8988T (cell line): ENCODE results near the gene WDR49.
"Not testable (repeated sequence)": the region's sequence is repeated elsewhere in the genome, so short reads cannot be mapped to it uniquely, and the experiment has no call there.

Experiments
- DNase-seq: peaks from one replicate; pipeline ENCODE4 v3.0.0; 2011

WDR49 gene

GRCh38 chr3:167653760-167654159, at the start of gene WDR49:
Gene WDR49, minus strand, starts transcription at chr3:167653942. Its CDS starts 517 bp downstream, at chr3:167653425.
- no peak for DNase-seq

- DNase-seq = no peak
These were observed 47.2 kb upstream of the WDR49 start for GRCh38 chr3:167700926-167701325.

- DNase-seq = no peak
These were observed 46.3 kb upstream of the WDR49 start for GRCh38 chr3:167700046-167700445.

- no peak for DNase-seq
These were observed 40.4 kb upstream of the WDR49 start for GRCh38 chr3:167694121-167694520.

GRCh38 chr3:167691366-167691765, 37.6 kb upstream of the WDR49 start:
- no peak for DNase-seq

GRCh38 chr3:167684388-167684993, 30.7 kb upstream of the WDR49 start:
- no peak for DNase-seq

- no peak for DNase-seq
These were observed 25.8 kb upstream of the WDR49 start for GRCh38 chr3:167679526-167679925.

GRCh38 chr3:167675848-167676247, 22.1 kb upstream of the WDR49 start:
- no peak for DNase-seq

- DNase-seq = no peak
These were observed 19.5 kb upstream of the WDR49 start for GRCh38 chr3:167673221-167673620.

- DNase-seq = no peak
These were observed 18.2 kb upstream of the WDR49 start for GRCh38 chr3:167671878-167672427.

- no peak for DNase-seq
These were observed 16.0 kb upstream of the WDR49 start for GRCh38 chr3:167669699-167670098.

GRCh38 chr3:167668651-167669050, 14.9 kb upstream of the WDR49 start:
- DNase-seq = no peak

- no peak for DNase-seq
These were observed 12.8 kb upstream of the WDR49 start for GRCh38 chr3:167666563-167666962.

GRCh38 chr3:167662919-167663400, 9.2 kb upstream of the WDR49 start:
- no peak for DNase-seq

GRCh38 chr3:167657684-167658225, 4.0 kb upstream of the WDR49 start:
- no peak for DNase-seq

- no peak for DNase-seq
These were observed 3.1 kb upstream of the WDR49 start for GRCh38 chr3:167656821-167657220.

- DNase-seq = no peak
These were observed 587 bp downstream of the WDR49 start for GRCh38 chr3:167653155-167653554.

GRCh38 chr3:167651826-167652225, 1.9 kb downstream of the WDR49 start:
- DNase-seq = no peak

GRCh38 chr3:167650459-167650858, 3.3 kb downstream of the WDR49 start:
- no peak for DNase-seq

- no peak for DNase-seq
These were observed 4.0 kb downstream of the WDR49 start for GRCh38 chr3:167649746-167650145.

- DNase-seq = no peak
These were observed 9.1 kb downstream of the WDR49 start for GRCh38 chr3:167644611-167645010.

GRCh38 chr3:167631471-167631870, 22.3 kb downstream of the WDR49 start:
- DNase-seq = no peak

- DNase-seq = no peak
These were observed 27.3 kb downstream of the WDR49 start for GRCh38 chr3:167626490-167626889.

- DNase-seq = no peak
These were observed 38.7 kb downstream of the WDR49 start for GRCh38 chr3:167615030-167615429.

- not testable (repeated sequence) for DNase-seq
These were observed 39.5 kb downstream of the WDR49 start for GRCh38 chr3:167614196-167614595.
